HepG2 (cell line): ENCODE results near the gene FOSB. TPM values are rescaled to one million over a fixed set of nuclear protein-coding genes. Genes with fewer than 3 reads are reported as not detected.

Source experiments
- ATAC-seq: fragments of 200-7000 bp; cut with Tn5 transposase; 3 replicates; pipeline ENCODE4 v1.9.1; 2020; ENCODE audit warnings: mild to moderate bottlenecking, moderate library complexity
- Bru-seq: library from RNA; stranded (reverse); fragments of 400-500 nt; gene quantifications from one replicate; lab custom pipeline; 2021; lab: Mats Ljungman, UMichigan
- BruChase-seq, 2 experiments: library from RNA; stranded (reverse); fragments of 400-500 nt; gene quantifications; one replicate each; lab custom pipeline; 2021; lab: Mats Ljungman, UMichigan
- BruUV-seq: library from RNA; stranded (reverse); fragments of 400-500 nt; replicated peaks from 2 replicates; lab custom pipeline; 2021; lab: Mats Ljungman, UMichigan
- CTCF ChIA-PET: fragments of 300-600 bp; formaldehyde crosslinking; extraction: SDS; loops from one replicate; lab custom pipeline; 2021; ENCODE audit warnings: low total read pairs, inconsistent platforms, low intra/inter-chr PET ratio; lab: Yijun Ruan, JAX
- POLR2A ChIA-PET: fragments of 350-600 bp; sonication (Branson Sonifier 250); formaldehyde crosslinking; loops from one replicate; lab custom pipeline; 2020; ENCODE audit warnings: antibody characterized with exemption, inconsistent platforms; lab: Yijun Ruan, JAX
- DNase-seq: peaks from one replicate; pipeline ENCODE4 v3.0.0-alpha.2; 2015; ENCODE audit warnings: low spot score
- FAIRE-seq: peaks from 3 replicates; lab custom pipeline; 2011; peaks lifted over from hg19 to GRCh38; lab: Jason Lieb, UNC
- H2AFZ ChIP-seq: one replicate; pipeline ENCODE4 v1.6.1; 2011; ENCODE audit warnings: low read length, inconsistent platforms
- H3K27ac ChIP-seq: fragments of 300-600 bp; 3 replicates; pipeline ENCODE4 v1.8.0; 2011; ENCODE audit warnings: mixed run types, mild to moderate bottlenecking, mixed read lengths, low read length, inconsistent platforms; ENCODE audit not compliant: insufficient read depth; ENCODE audit errors: extremely low read length
- H3K27me3 ChIP-seq, 2 experiments: fragments of 200-600 bp in 1 of 2; 2 replicates in 1 of 2; 3 replicates in 1 of 2; pipeline versions ENCODE4 v1.6.0 to v1.8.0; 2011; ENCODE audit warnings: low read length in 2 of 2, mild to moderate bottlenecking in 2 of 2, moderate library complexity in 2 of 2, inconsistent platforms in 1 of 2; ENCODE audit not compliant: insufficient read depth in 2 of 2, control insufficient read depth in 1 of 2
- H3K36me3 ChIP-seq, 2 experiments: fragments of 200-600 bp in 1 of 2; replicated peaks in 1 of 2; 2 replicates in 1 of 2; 3 replicates in 1 of 2; pipeline versions ENCODE4 v1.5.1 to v1.8.0; 2011; ENCODE audit warnings: low read length in 2 of 2, inconsistent platforms in 1 of 2; ENCODE audit not compliant: insufficient read depth in 2 of 2, control insufficient read depth in 1 of 2
- H3K4me1 ChIP-seq: 2 replicates; pipeline ENCODE4 v1.5.1; 2012; ENCODE audit warnings: low read length, inconsistent platforms; ENCODE audit not compliant: insufficient read depth
- H3K4me2 ChIP-seq: 2 replicates; pipeline ENCODE4 v1.6.0; 2011; ENCODE audit warnings: low read depth, low read length, inconsistent platforms
- H3K4me3 ChIP-seq, 3 experiments: fragments of 200-600 bp in 1 of 3; sonication (generic), shearing (Covaris generic) in 1 of 3; replicated peaks in 1 of 3; 2 replicates each; pipeline ENCODE4 v1.5.1; 2011 to 2016; ENCODE audit warnings: low read length in 3 of 3, inconsistent platforms in 2 of 3, low read depth in 2 of 3, mild to moderate bottlenecking in 2 of 3, control low read depth in 1 of 3, mixed read lengths in 1 of 3; ENCODE audit not compliant: insufficient read depth in 1 of 3
- H3K79me2 ChIP-seq: one replicate; pipeline ENCODE4 v1.6.1; 2011; ENCODE audit warnings: low read length, inconsistent platforms; ENCODE audit not compliant: insufficient read depth
- H3K9ac ChIP-seq: 2 replicates; pipeline ENCODE4 v1.6.0; 2011; ENCODE audit warnings: mild to moderate bottlenecking, low read depth, low read length, inconsistent platforms; ENCODE audit not compliant: insufficient read depth
- H3K9me3 ChIP-seq: 2 replicates; pipeline ENCODE4 v1.5.1; 2012; ENCODE audit warnings: mild to moderate bottlenecking, low read length
- H4K20me1 ChIP-seq: 2 replicates; pipeline ENCODE4 v1.6.0; 2011; ENCODE audit warnings: inconsistent platforms, mild to moderate bottlenecking, low read length, moderate library complexity; ENCODE audit not compliant: insufficient read depth
- ASH2L ChIP-seq: fragments of 300-600, 200-600 bp; sonication (generic); IDR thresholded peaks from 2 replicates; pipeline ENCODE4 v1.7.0; 2017; ENCODE audit warnings: low read depth, mild to moderate bottlenecking, moderate library complexity, mixed read lengths, low read length; ENCODE audit not compliant: insufficient read length
- CCDC6 ChIP-seq: sonication (generic); formaldehyde crosslinking; IDR thresholded peaks from 2 replicates; pipeline ENCODE4 v1.8.1; 2022; ENCODE audit warnings: mild to moderate bottlenecking, missing genetic modification reagents, moderate library complexity
- CREM ChIP-seq, 2 experiments: sonication (generic) in 1 of 2; formaldehyde crosslinking in 1 of 2; IDR thresholded peaks; 2 replicates each; pipeline versions ENCODE4 v1.4.0 to v1.6.1; 2016 to 2020; ENCODE audit warnings: antibody characterized with exemption in 1 of 2, mild to moderate bottlenecking in 1 of 2, missing genetic modification reagents in 1 of 2
- ERF ChIP-seq: IDR thresholded peaks from 2 replicates; pipeline ENCODE4 v1.6.1; 2018; ENCODE audit warnings: missing biosample characterization, missing genetic modification reagents
- FOSL2 ChIP-seq: sonication (generic); formaldehyde crosslinking; IDR thresholded peaks from 2 replicates; pipeline ENCODE4 v1.4.0; 2020; ENCODE audit warnings: missing genetic modification reagents
- FOXA3 ChIP-seq: IDR thresholded peaks from 2 replicates; pipeline ENCODE4 v1.6.1; 2016; ENCODE audit warnings: missing genetic modification reagents, missing compliant biosample characterization
- HIVEP1 ChIP-seq: sonication (generic); formaldehyde crosslinking; IDR thresholded peaks from 2 replicates; pipeline ENCODE4 v1.4.0; 2020; ENCODE audit warnings: mild to moderate bottlenecking, missing genetic modification reagents
- HOXA3 ChIP-seq: sonication (generic); formaldehyde crosslinking; IDR thresholded peaks from 2 replicates; pipeline ENCODE4 v1.5.0; 2020; ENCODE audit warnings: missing genetic modification reagents
- MEIS2 ChIP-seq: sonication (generic); formaldehyde crosslinking; IDR thresholded peaks from 2 replicates; pipeline ENCODE4 v1.9.0; 2021; ENCODE audit warnings: mild to moderate bottlenecking, missing genetic modification reagents
- PPARG ChIP-seq: conservative IDR thresholded peaks from 2 replicates; pipeline ENCODE4 v1.6.1; 2016; ENCODE audit warnings: missing biosample characterization, missing genetic modification reagents
- ZNF264 ChIP-seq: sonication (generic); formaldehyde crosslinking; IDR thresholded peaks from 2 replicates; pipeline ENCODE4 v1.4.0; 2020; ENCODE audit warnings: missing genetic modification reagents
- ZNF333 ChIP-seq: sonication (generic); formaldehyde crosslinking; IDR thresholded peaks from 2 replicates; pipeline ENCODE4 v1.4.0; 2020; ENCODE audit warnings: mild to moderate bottlenecking, missing genetic modification reagents, borderline replicate concordance
- ZNF44 ChIP-seq: sonication (generic); formaldehyde crosslinking; IDR thresholded peaks from 2 replicates; pipeline ENCODE4 v1.5.1; 2020; ENCODE audit warnings: mild to moderate bottlenecking, missing genetic modification reagents
- ZNF567 ChIP-seq: sonication (generic); formaldehyde crosslinking; IDR thresholded peaks from 2 replicates; pipeline ENCODE4 v1.8.1; 2023; ENCODE audit warnings: mild to moderate bottlenecking, missing genetic modification reagents, borderline replicate concordance
- ZNF788 ChIP-seq: sonication (generic); formaldehyde crosslinking; IDR thresholded peaks from 2 replicates; pipeline ENCODE4 v1.5.0; 2020; ENCODE audit warnings: mild to moderate bottlenecking, missing genetic modification reagents, borderline replicate concordance
- WGBS: methylation state at CpG from one replicate; pipeline ENCODE4 v1.1.6; 2017; ENCODE audit warnings: low lambda C conversion rate; 5-methylcytosine and 5-hydroxymethylcytosine counted together
- in situ Hi-C: cut with HindIII; loops from 2 replicates; pipeline ENCODE4 v1.10.0; 2017; ENCODE audit warnings: low pct_unique_long_range_greater_than_20kb; ENCODE audit not compliant: extremely low pct_ligation_motif_present
- intact Hi-C: fragments of 100-400 bp; cut with micrococcal nuclease; formaldehyde crosslinking; loops from one replicate; pipeline ENCODE4 v1.10.0; 2022; ENCODE audit not compliant: unreplicated experiment
- long read RNA-seq, 2 experiments: library from RNA in 1 of 2; library from polyadenylated mRNA in 1 of 2; stranded (forward) in 1 of 2; unstranded in 1 of 2; transcript quantifications; one replicate each; pipeline ENCODE4 v2.0.0, GENCODE V29; 2019 to 2022
- polyA minus RNA-seq, 3 experiments: library from RNA; depleted of rRNA, polyadenylated mRNA; stranded (reverse); fragments of >200 nt; gene quantifications; 2 replicates each; pipeline ENCODE4 v1.2.3, GENCODE V29; 2011; ENCODE audit warnings: low replicate concordance in 1 of 3
- polyA plus RNA-seq, 8 experiments: library from polyadenylated mRNA; depleted of rRNA in 3 of 8; stranded (reverse) in 7 of 8; unstranded in 1 of 8; fragments of >200 nt; fragmentation: Illumina TruSeq in 4 of 8; extraction: Trizol in 4 of 8; gene quantifications; 2 replicates each; pipeline versions ENCODE4 v1.2.1 to v1.2.3, GENCODE V29; 2011 to 2016; ENCODE audit warnings: low read depth in 4 of 8, missing spikeins in 1 of 8, mixed read lengths in 1 of 8; ENCODE audit not compliant: insufficient read depth in 1 of 8
- total RNA-seq, 5 experiments: library from RNA; depleted of rRNA; stranded (reverse); fragments of >200 nt; fragmentation: Illumina TruSeq; extraction: Trizol; gene quantifications; 2 replicates each; pipeline ENCODE4 v1.2.3, GENCODE V29; 2016; ENCODE audit warnings: low read depth in 1 of 5

FOSB gene
- total RNA-seq (2016; rRNA removed; fragmentation: Illumina TruSeq; extraction: Trizol) (0.21 and 6.0 TPM in 2 replicates), polyA plus RNA-seq (2011; rRNA removed) (2.8 TPM in 2 replicates), polyA minus RNA-seq (2011; rRNA and poly(A)+ RNA removed; ENCODE audit: low replicate concordance) (16.2 and 24.3 TPM in 2 replicates), Bru-seq, nascent RNA (percentile 51 among the genes with signal in this experiment), BruChase-seq, experiment 1, labeled RNA remaining after a 6-hour chase (percentile 56 among the genes with signal in this experiment), BruChase-seq, experiment 2, labeled RNA remaining after a 2-hour chase (percentile 64 among the genes with signal in this experiment)
- 0.79 and 0.91 TPM in 2 replicates for total RNA-seq (2016; cell fraction: cytosol; rRNA removed; fragmentation: Illumina TruSeq; extraction: Trizol; ENCODE audit: low read depth)
- 0.37 and 5.7 TPM in 2 replicates for total RNA-seq (2016; cell fraction: insoluble cytoplasmic fraction; rRNA removed; fragmentation: Illumina TruSeq; extraction: Trizol)
- 0.93 and 1.2 TPM in 2 replicates for total RNA-seq (2016; cell fraction: membrane; rRNA removed; fragmentation: Illumina TruSeq; extraction: Trizol)
- 17.8 and 18.2 TPM in 2 replicates for total RNA-seq (2016; cell fraction: nucleus; rRNA removed; fragmentation: Illumina TruSeq; extraction: Trizol)
- polyA plus RNA-seq (2011; cell fraction: cytosol; rRNA removed): 0.67 and 0.69 TPM in 2 replicates
- 23.1 and 35.9 TPM in 2 replicates for polyA plus RNA-seq (2011; cell fraction: nucleus; rRNA removed)
- 0.51 and 1.1 TPM in 2 replicates for polyA plus RNA-seq (2012)
- not detected in 2 replicates for polyA plus RNA-seq (2016; cell fraction: cytosol; fragmentation: Illumina TruSeq; extraction: Trizol; ENCODE audit: low read depth)
- 0.35 and 0.74 TPM in 2 replicates for polyA plus RNA-seq (2016; cell fraction: insoluble cytoplasmic fraction; fragmentation: Illumina TruSeq; extraction: Trizol; ENCODE audit: low read depth)
- polyA plus RNA-seq (2016; cell fraction: membrane; fragmentation: Illumina TruSeq; extraction: Trizol; ENCODE audit: low read depth): 0.17 and 0.41 TPM in 2 replicates
- 17.9 and 36.0 TPM in 2 replicates for polyA plus RNA-seq (2016; cell fraction: nucleus; fragmentation: Illumina TruSeq; extraction: Trizol; ENCODE audit: insufficient read depth, low read depth)
- 1.5 and 2.2 TPM in 2 replicates for polyA minus RNA-seq (2011; cell fraction: cytosol; rRNA and poly(A)+ RNA removed)
- 32.3 and 48.2 TPM in 2 replicates for polyA minus RNA-seq (2011; cell fraction: nucleus; rRNA and poly(A)+ RNA removed)
- long read RNA-seq, experiment 1: 0 reads
- long read RNA-seq, experiment 2, partial matches to known transcripts: 1 of 11 reads
- long read RNA-seq, experiment 2, other reads (novel, unspliced or antisense): 8 of 11 reads

DNA sequence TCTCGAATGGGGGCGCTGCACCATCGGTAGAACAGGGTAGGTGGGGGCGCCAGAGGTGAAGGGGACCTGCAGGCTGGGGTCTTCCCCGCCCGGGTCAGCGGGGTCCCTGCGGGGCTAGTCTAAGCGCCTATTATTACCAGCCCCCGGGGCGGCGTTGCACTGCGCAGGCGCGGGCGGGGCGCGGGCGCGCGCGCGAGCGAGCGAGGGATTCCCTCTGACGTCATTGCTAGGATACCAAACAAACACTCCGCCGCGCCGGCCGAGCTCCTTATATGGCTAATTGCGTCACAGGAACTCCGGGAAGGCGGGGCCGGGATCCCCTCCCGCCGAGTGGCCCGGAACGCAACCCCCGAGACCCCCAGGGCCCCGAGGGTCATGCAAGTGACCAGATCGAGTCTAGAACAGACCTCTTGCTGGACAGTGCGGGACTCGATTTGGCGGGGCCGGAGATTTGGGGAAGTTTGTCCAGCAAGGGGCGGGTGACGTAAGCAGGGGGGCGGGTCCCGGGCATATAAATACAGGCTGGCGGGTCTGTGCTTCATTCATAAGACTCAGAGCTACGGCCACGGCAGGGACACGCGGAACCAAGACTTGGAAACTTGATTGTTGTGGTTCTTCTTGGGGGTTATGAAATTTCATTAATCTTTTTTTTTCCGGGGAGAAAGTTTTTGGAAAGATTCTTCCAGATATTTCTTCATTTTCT, at the start of gene FOSB:
TSS of gene FOSB (plus strand) at position 541 of the 703 bp plus-strand sequence. CDS start 591 bp downstream, outside the sequence.
- POLR2A ChIA-PET: interaction anchor here (0.6 to 4.1 kb wide), 12 partner anchors 9 to 1758 kb away, joined by 3 to 40 read pairs (median 4); partner anchors contain the start of gene PPP1R13L
- BruUV-seq: no TSS peak
- Histone ChIP-seq H3K36me3 (no peaks in the 10 kb centered on the region), H3K4me2 (peak within 1 kb of the TSS; percentile 99), H3K27me3 (peaks cover 0 to 3% of the 10 kb centered on the region in 2 experiments; a peak in 2 of 5 replicates), H2AFZ (peak within 1 kb of the TSS; percentile 43), H3K27ac (peak within 1 kb of the TSS; percentile 96), H3K4me1 (peaks cover 28% of the 10 kb centered on the region), H3K9ac (peak within 1 kb of the TSS; percentile 94), H3K9me3 (no peaks in the 10 kb centered on the region), H4K20me1 (peaks cover 5% of the 10 kb centered on the region; the same call in 1 of the 2 replicates), H3K79me2 (no peaks in the 10 kb centered on the region), H3K4me3 (peak within 1 kb of the TSS; percentile 76 to 91 (median 89))
- in situ Hi-C loops (no loop called here), intact Hi-C loops (loop anchor here (2.0 kb wide), 1 partner anchor 15 kb away; no protein-coding TSS in a partner anchor)
- DNase-seq (peak; percentile 87), FAIRE-seq (no peak), ATAC-seq (no peak)
- CTCF ChIA-PET: no interaction called here
- 1% methylated on average over 25 of the region's 56 CpGs for WGBS
- TF ChIP-seq HOXA3 (CRISPR knock-in tag) (peak; percentile 87; the same call in 1 of the 2 replicates), ZNF264 (0 out of 2 replicates have a peak, but pooled peaks have one; percentile 25), FOSL2 (CRISPR knock-in tag) (peak; percentile 31), ERF (0 out of 2 replicates have a peak, but pooled peaks have one; percentile 29), FOXA3 (CRISPR knock-in tag) (0 out of 2 replicates have a peak, but pooled peaks have one; percentile 7), PPARG (CRISPR knock-in tag) (no peak), ZNF44 (CRISPR knock-in tag) (no peak), ZNF788 (no peak), ZNF333 (CRISPR knock-in tag) (peak; percentile 77; the same call in 1 of the 2 replicates), CREM (IDR thresholded peaks at IDR 0.05) (peak; percentile 94), CREM (CRISPR knock-in tag; IDR thresholded peaks at IDR 0.05) (peak; percentile 37; the same call in 1 of the 2 replicates), CCDC6 (0 out of 2 replicates have a peak, but pooled peaks have one; percentile 33), ASH2L (no peak), MEIS2 (CRISPR knock-in tag) (peak; percentile 60; the same call in 1 of the 2 replicates), ZNF567 (CRISPR knock-in tag) (no peak), HIVEP1 (peak; percentile 100)
